Measurements from ENCODE around the gene BMPR2. TPM values are rescaled to one million over a fixed set of nuclear protein-coding genes. Genes with fewer than 3 reads are reported as not detected.

The BMPR2 gene
- total and polyA plus RNA-seq, 4 donors: 4.3 to 16.2 (median 7.7) TPM

DNA sequence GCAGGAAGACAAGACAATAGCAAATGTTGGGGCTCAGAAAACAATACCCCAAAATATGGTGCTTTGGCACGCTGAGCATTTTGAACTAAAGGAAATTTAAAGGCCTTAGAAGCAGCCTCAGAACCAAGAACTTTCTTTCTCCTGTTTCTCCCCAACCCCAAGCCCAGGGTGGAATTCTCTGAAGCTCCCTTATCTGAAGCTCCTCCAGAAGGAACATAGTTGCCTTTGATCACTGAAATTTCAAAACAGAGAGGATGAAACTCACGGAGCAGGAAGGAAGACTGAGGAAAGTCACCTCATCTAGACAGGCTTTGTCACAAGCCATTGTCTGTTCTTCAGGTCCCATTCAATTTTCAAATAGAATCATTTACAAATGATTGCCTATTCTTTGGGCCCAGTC lies 15.5 kb upstream of the BMPR2 start:
- H3K27ac ChIP-seq (ENCODE audit: low read depth in 1 of 2, low read length in 2 of 2): no peak overlapping the region
- WGBS: 92% methylated on average over 2 of the region's 2 CpGs
- no peak overlapping the region for H3K4me3 ChIP-seq (ENCODE audit: low read depth in 1 of 3, low read length in 3 of 3)
- H3K27me3 ChIP-seq (ENCODE audit: control insufficient read depth in 4 of 4, insufficient read depth in 4 of 4, low read length in 3 of 4): no peaks in the 10 kb centered on the region
- no peaks in the 10 kb centered on the region for H3K9me3 ChIP-seq (ENCODE audit: control insufficient read depth in 4 of 4, low read length in 3 of 4)
- H3K36me3 ChIP-seq (ENCODE audit: control insufficient read depth in 4 of 4, insufficient read depth in 3 of 4, low read depth in 1 of 4, low read length in 3 of 4): no peaks in the 10 kb centered on the region
- peaks cover 0 to 1% (median 0%) of the 10 kb centered on the region in 4 donors for H3K4me1 ChIP-seq (ENCODE audit: control insufficient read depth in 4 of 4, insufficient read depth in 4 of 4, low read length in 3 of 4)
- TF ChIP-seq, protein P1, sequence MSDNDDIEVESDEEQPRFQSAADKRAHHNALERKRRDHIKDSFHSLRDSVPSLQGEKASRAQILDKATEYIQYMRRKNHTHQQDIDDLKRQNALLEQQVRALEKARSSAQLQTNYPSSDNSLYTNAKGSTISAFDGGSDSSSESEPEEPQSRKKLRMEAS (IDR thresholded peaks at IDR 0.05): no peak
- H3K9ac ChIP-seq (ENCODE audit: low read depth in 1 of 2, low read length in 2 of 2): no peak overlapping the region
- DNase-seq (ENCODE audit: low spot score): no peak

DNA sequence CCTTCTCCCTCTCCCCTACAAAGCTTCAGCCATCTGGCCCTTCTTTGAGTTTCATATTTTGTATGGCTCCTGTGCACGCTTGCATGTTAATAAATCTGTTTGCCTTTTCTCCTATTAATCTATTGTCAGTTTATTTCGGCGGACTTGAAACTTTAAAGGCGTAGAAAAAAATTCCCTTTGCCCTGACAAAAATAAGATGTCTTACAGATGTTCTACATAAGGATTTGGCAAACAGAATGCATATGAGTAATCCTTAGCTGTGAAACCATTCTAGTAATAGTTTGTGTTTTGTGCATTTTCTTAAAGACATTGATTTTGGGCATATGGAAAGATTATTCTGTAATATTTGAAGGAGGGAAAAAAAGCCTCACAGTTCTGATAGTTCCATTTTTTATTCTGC lies 15.0 kb upstream of the BMPR2 start:
- Histone ChIP-seq H3K9me3 (ENCODE audit: control insufficient read depth in 4 of 4, low read length in 3 of 4) (no peaks in the 10 kb centered on the region), H3K4me1 (ENCODE audit: control insufficient read depth in 4 of 4, insufficient read depth in 4 of 4, low read length in 3 of 4) (peaks cover 0 to 1% (median 0%) of the 10 kb centered on the region in 4 donors), H3K4me3 (ENCODE audit: low read depth in 1 of 3, low read length in 3 of 3) (no peak overlapping the region), H3K36me3 (ENCODE audit: control insufficient read depth in 4 of 4, insufficient read depth in 3 of 4, low read depth in 1 of 4, low read length in 3 of 4) (no peaks in the 10 kb centered on the region), H3K27me3 (ENCODE audit: control insufficient read depth in 4 of 4, insufficient read depth in 4 of 4, low read length in 3 of 4) (no peaks in the 10 kb centered on the region), H3K27ac (ENCODE audit: low read depth in 1 of 2, low read length in 2 of 2) (no peak overlapping the region), H3K9ac (ENCODE audit: low read depth in 1 of 2, low read length in 2 of 2) (no peak overlapping the region)
- DNase-seq (ENCODE audit: low spot score): no peak
- 94% methylated on average over 4 of the region's 4 CpGs for WGBS
- TF ChIP-seq HNF4A (conservative IDR thresholded peaks at IDR 0.05): no peak
- TF ChIP-seq, protein P2, sequence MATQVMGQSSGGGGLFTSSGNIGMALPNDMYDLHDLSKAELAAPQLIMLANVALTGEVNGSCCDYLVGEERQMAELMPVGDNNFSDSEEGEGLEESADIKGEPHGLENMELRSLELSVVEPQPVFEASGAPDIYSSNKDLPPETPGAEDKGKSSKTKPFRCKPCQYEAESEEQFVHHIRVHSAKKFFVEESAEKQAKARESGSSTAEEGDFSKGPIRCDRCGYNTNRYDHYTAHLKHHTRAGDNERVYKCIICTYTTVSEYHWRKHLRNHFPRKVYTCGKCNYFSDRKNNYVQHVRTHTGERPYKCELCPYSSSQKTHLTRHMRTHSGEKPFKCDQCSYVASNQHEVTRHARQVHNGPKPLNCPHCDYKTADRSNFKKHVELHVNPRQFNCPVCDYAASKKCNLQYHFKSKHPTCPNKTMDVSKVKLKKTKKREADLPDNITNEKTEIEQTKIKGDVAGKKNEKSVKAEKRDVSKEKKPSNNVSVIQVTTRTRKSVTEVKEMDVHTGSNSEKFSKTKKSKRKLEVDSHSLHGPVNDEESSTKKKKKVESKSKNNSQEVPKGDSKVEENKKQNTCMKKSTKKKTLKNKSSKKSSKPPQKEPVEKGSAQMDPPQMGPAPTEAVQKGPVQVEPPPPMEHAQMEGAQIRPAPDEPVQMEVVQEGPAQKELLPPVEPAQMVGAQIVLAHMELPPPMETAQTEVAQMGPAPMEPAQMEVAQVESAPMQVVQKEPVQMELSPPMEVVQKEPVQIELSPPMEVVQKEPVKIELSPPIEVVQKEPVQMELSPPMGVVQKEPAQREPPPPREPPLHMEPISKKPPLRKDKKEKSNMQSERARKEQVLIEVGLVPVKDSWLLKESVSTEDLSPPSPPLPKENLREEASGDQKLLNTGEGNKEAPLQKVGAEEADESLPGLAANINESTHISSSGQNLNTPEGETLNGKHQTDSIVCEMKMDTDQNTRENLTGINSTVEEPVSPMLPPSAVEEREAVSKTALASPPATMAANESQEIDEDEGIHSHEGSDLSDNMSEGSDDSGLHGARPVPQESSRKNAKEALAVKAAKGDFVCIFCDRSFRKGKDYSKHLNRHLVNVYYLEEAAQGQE (IDR thresholded peaks at IDR 0.05): no peak
- TF ChIP-seq, protein P3, sequence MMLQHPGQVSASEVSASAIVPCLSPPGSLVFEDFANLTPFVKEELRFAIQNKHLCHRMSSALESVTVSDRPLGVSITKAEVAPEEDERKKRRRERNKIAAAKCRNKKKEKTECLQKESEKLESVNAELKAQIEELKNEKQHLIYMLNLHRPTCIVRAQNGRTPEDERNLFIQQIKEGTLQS (IDR thresholded peaks at IDR 0.05): no peak

DNA sequence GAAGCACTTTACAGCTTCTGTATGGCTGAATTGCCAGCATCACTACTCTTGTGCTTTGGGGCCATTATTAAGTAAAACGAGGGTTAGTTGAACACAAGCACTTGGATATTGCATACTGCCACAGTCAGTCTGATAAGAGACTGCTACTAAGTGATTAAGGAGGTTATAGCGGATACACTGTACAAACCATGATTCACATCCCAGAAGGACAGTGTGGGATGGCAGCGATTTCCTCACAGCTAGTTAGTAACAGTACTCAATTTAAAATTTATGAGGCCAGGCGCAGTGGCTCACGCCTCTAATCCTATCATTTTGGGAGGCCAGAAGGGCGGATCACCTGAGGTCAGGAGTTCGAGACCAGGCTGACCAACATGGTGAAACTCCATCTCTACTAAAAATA lies 2.6 kb upstream of the BMPR2 start:
- H3K4me1 ChIP-seq (ENCODE audit: control insufficient read depth in 4 of 4, insufficient read depth in 4 of 4, low read length in 3 of 4): peaks cover 0 to 13% (median under 1%) of the 10 kb centered on the region in 4 donors
- no peak for DNase-seq (ENCODE audit: low spot score)
- H3K27me3 ChIP-seq (ENCODE audit: control insufficient read depth in 4 of 4, insufficient read depth in 4 of 4, low read length in 3 of 4): no peaks in the 10 kb centered on the region
- 88% methylated on average over 7 of the region's 7 CpGs for WGBS
- H3K27ac ChIP-seq (ENCODE audit: low read depth in 1 of 2, low read length in 2 of 2): no peak overlapping the region
- no peak overlapping the region for H3K4me3 ChIP-seq (ENCODE audit: low read depth in 1 of 3, low read length in 3 of 3)
- no peaks in the 10 kb centered on the region for H3K9me3 ChIP-seq (ENCODE audit: control insufficient read depth in 4 of 4, low read length in 3 of 4)
- H3K9ac ChIP-seq (ENCODE audit: low read depth in 1 of 2, low read length in 2 of 2): no peak overlapping the region
- H3K36me3 ChIP-seq (ENCODE audit: control insufficient read depth in 4 of 4, insufficient read depth in 3 of 4, low read depth in 1 of 4, low read length in 3 of 4): no peaks in the 10 kb centered on the region
- TF ChIP-seq JUND (IDR thresholded peaks at IDR 0.05) (no peak), EGR1 (IDR thresholded peaks at IDR 0.05; ENCODE audit: low read depth in 2 of 2) (no peak), TAF1 (conservative IDR thresholded peaks at IDR 0.05) (no peak), GABPA (IDR thresholded peaks at IDR 0.05 in 1 of 2, conservative IDR thresholded peaks at IDR 0.05 in 1 of 2) (no peak), HNF4A (conservative IDR thresholded peaks at IDR 0.05) (no peak), FOXA2 (IDR thresholded peaks at IDR 0.05) (no peak), FOXA1 (IDR thresholded peaks at IDR 0.05) (no peak), NR2F2 (IDR thresholded peaks at IDR 0.05) (no peak), HNF4G (IDR thresholded peaks at IDR 0.05) (no peak), SP1 (IDR thresholded peaks at IDR 0.05) (no peak)
- TF ChIP-seq, protein P4, sequence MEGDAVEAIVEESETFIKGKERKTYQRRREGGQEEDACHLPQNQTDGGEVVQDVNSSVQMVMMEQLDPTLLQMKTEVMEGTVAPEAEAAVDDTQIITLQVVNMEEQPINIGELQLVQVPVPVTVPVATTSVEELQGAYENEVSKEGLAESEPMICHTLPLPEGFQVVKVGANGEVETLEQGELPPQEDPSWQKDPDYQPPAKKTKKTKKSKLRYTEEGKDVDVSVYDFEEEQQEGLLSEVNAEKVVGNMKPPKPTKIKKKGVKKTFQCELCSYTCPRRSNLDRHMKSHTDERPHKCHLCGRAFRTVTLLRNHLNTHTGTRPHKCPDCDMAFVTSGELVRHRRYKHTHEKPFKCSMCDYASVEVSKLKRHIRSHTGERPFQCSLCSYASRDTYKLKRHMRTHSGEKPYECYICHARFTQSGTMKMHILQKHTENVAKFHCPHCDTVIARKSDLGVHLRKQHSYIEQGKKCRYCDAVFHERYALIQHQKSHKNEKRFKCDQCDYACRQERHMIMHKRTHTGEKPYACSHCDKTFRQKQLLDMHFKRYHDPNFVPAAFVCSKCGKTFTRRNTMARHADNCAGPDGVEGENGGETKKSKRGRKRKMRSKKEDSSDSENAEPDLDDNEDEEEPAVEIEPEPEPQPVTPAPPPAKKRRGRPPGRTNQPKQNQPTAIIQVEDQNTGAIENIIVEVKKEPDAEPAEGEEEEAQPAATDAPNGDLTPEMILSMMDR (IDR thresholded peaks at IDR 0.05; ENCODE audit: low read depth, low read length, missing input control): no peak
- TF ChIP-seq, protein P5, sequence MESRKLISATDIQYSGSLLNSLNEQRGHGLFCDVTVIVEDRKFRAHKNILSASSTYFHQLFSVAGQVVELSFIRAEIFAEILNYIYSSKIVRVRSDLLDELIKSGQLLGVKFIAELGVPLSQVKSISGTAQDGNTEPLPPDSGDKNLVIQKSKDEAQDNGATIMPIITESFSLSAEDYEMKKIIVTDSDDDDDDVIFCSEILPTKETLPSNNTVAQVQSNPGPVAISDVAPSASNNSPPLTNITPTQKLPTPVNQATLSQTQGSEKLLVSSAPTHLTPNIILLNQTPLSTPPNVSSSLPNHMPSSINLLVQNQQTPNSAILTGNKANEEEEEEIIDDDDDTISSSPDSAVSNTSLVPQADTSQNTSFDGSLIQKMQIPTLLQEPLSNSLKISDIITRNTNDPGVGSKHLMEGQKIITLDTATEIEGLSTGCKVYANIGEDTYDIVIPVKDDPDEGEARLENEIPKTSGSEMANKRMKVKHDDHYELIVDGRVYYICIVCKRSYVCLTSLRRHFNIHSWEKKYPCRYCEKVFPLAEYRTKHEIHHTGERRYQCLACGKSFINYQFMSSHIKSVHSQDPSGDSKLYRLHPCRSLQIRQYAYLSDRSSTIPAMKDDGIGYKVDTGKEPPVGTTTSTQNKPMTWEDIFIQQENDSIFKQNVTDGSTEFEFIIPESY (IDR thresholded peaks at IDR 0.05): no peak
- TF ChIP-seq, protein P3 (IDR thresholded peaks at IDR 0.05): no peak
- TF ChIP-seq, protein P2 (IDR thresholded peaks at IDR 0.05): no peak
- TF ChIP-seq, protein P1 (IDR thresholded peaks at IDR 0.05): no peak

Measured in liver (tissue), 9 donors.